ENCODE results near the gene ANKS1B. TPM values are rescaled to one million over a fixed set of nuclear protein-coding genes. Genes with fewer than 3 reads are reported as not detected.

ANKS1B gene
- total RNA-seq, 1 experiment from 2014 or later, result 5.8 TPM

GRCh38 chr12:99552022-99552421 lies 432.7 kb downstream of the ANKS1B start (continued):
- TF ChIP-seq RORB (CRISPR knock-in tag; IDR thresholded peaks at IDR 0.05) (no peak), ZNF219 (CRISPR knock-in tag; IDR thresholded peaks at IDR 0.05; ENCODE audit: borderline replicate concordance) (no peak)

GRCh38 chr12:99549651-99550050 lies 435.1 kb downstream of the ANKS1B start:
- Mint-ChIP-seq H3K27ac (no peak overlapping the region), H3K4me3 (no peak overlapping the region), H3K9me3 (no peaks in the 10 kb centered on the region), H3K36me3 (no peaks in the 10 kb centered on the region), H3K27me3 (ENCODE audit: low read depth) (peaks cover 6% of the 10 kb centered on the region; the same call in 1 of the 2 replicates), H3K4me1 (peaks cover 24% of the 10 kb centered on the region)
- ATAC-seq, result no peak
- CTCF ChIA-PET, result no interaction called here
- DNase-seq (ENCODE audit: low spot score), result no peak
- TF ChIP-seq, protein P1, sequence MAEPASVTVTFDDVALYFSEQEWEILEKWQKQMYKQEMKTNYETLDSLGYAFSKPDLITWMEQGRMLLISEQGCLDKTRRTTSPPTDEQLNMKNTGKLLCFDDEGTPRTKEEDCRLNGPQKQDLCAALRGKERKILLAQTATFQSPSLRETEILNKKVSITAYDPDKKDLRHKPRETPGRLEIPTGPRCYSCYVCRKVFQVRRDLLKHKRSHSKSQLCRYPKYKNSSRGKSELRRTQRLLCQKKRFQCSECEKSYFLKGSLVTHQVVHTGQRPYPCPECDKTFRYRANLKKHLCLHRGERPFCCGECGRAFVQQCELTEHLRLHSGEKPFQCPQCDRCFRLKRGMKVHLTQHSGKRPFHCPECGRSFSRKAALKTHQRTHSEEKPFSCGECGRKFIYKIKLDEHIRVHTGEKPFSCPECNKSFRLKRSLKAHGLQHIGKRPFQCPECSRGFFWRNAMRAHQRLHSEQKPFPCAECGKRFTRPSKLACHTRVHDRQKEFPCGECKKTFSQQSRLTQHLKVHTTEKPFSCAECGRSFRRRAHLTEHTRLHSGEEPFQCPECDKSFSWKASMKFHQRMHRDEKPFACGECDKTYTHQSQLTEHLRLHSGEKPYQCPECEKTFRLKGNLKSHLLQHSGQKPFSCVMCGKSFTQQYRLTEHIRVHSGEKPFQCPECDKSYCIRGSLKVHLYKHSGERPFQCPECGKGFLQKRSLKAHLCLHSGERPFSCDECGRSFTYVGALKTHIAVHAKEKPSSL (CRISPR knock-in tag; conservative IDR thresholded peaks at IDR 0.05), result no peak
- no peak for TF ChIP-seq GRHL2 (CRISPR knock-in tag; IDR thresholded peaks at IDR 0.05; ENCODE audit: insufficient replicate concordance, severe bottlenecking)
- no peak for TF ChIP-seq ZNF416 (CRISPR knock-in tag; IDR thresholded peaks at IDR 0.05)
- TF ChIP-seq, protein P2, sequence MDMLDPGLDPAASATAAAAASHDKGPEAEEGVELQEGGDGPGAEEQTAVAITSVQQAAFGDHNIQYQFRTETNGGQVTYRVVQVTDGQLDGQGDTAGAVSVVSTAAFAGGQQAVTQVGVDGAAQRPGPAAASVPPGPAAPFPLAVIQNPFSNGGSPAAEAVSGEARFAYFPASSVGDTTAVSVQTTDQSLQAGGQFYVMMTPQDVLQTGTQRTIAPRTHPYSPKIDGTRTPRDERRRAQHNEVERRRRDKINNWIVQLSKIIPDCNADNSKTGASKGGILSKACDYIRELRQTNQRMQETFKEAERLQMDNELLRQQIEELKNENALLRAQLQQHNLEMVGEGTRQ (CRISPR knock-in tag; IDR thresholded peaks at IDR 0.05), result no peak
- no peak for TF ChIP-seq GTF2I (CRISPR knock-in tag; conservative IDR thresholded peaks at IDR 0.05)
- TF ChIP-seq ZNF532 (CRISPR knock-in tag; IDR thresholded peaks at IDR 0.05; ENCODE audit: borderline replicate concordance), result no peak
- no peak for TF ChIP-seq ZNF232 (CRISPR knock-in tag; IDR thresholded peaks at IDR 0.05)
- no peak for TF ChIP-seq PRRX2 (CRISPR knock-in tag; IDR thresholded peaks at IDR 0.05)
- TF ChIP-seq NFYB (CRISPR knock-in tag; conservative IDR thresholded peaks at IDR 0.05; ENCODE audit: low read depth), result no peak
- POLR2A ChIA-PET, result no interaction called here

- H3K36me3 Mint-ChIP-seq, result no peaks in the 10 kb centered on the region
- ChIA-PET CTCF (no interaction called here), POLR2A (no interaction called here)
- ATAC-seq (no peak), DNase-seq (ENCODE audit: low spot score) (no peak)
- TF ChIP-seq ZNF423 (CRISPR knock-in tag; IDR thresholded peaks at IDR 0.05) (no peak), IRF2 (CRISPR knock-in tag; IDR thresholded peaks at IDR 0.05; ENCODE audit: borderline replicate concordance, low read depth) (no peak), CREB1 (CRISPR knock-in tag; IDR thresholded peaks at IDR 0.05) (no peak), MXD4 (CRISPR knock-in tag; IDR thresholded peaks at IDR 0.05; ENCODE audit: borderline replicate concordance) (no peak), ATF6 (CRISPR knock-in tag; IDR thresholded peaks at IDR 0.05) (no peak), ZNF416 (CRISPR knock-in tag; IDR thresholded peaks at IDR 0.05) (no peak), RORB (CRISPR knock-in tag; IDR thresholded peaks at IDR 0.05) (no peak), ELF4 (CRISPR knock-in tag; IDR thresholded peaks at IDR 0.05; ENCODE audit: low read depth) (no peak), TP53 (CRISPR knock-in tag; IDR thresholded peaks at IDR 0.05) (no peak), ATF1 (CRISPR knock-in tag; IDR thresholded peaks at IDR 0.05) (no peak), OVOL2 (CRISPR knock-in tag; IDR thresholded peaks at IDR 0.05; ENCODE audit: borderline replicate concordance) (no peak)
- TF ChIP-seq, protein P3, sequence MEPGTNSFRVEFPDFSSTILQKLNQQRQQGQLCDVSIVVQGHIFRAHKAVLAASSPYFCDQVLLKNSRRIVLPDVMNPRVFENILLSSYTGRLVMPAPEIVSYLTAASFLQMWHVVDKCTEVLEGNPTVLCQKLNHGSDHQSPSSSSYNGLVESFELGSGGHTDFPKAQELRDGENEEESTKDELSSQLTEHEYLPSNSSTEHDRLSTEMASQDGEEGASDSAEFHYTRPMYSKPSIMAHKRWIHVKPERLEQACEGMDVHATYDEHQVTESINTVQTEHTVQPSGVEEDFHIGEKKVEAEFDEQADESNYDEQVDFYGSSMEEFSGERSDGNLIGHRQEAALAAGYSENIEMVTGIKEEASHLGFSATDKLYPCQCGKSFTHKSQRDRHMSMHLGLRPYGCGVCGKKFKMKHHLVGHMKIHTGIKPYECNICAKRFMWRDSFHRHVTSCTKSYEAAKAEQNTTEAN (CRISPR knock-in tag; IDR thresholded peaks at IDR 0.05), result no peak
- H3K27ac Mint-ChIP-seq, result no peak overlapping the region
- H3K4me3 Mint-ChIP-seq, result no peak overlapping the region
- no peaks in the 10 kb centered on the region for H3K9me3 Mint-ChIP-seq
- peaks cover 29% of the 10 kb centered on the region for H3K4me1 Mint-ChIP-seq
- peaks cover 5% of the 10 kb centered on the region; the same call in 1 of the 2 replicates for H3K27me3 Mint-ChIP-seq (ENCODE audit: low read depth)
Measured at GRCh38 chr12:99549196-99549595, 435.5 kb downstream of the ANKS1B start.
